GM19397 (cell line): ENCODE measurements around the gene ZBTB7B.

ENCODE experiments used
- ATAC-seq: cut with Tn5 transposase; IDR thresholded peaks from one replicate; pipeline ENCODE4 v1.9.1; 2021; ENCODE audit warnings: mild to moderate bottlenecking, moderate library complexity; ENCODE audit not compliant: unreplicated experiment

Gene ZBTB7B

GRCh38 chr1:155015527-155016230 lies 13.1 kb downstream of the ZBTB7B start:
- no peak for ATAC-seq

- no peak for ATAC-seq
Measured at GRCh38 chr1:155016231-155016831, 13.7 kb downstream of the ZBTB7B start.

- peak; percentile 76 for ATAC-seq
Measured at GRCh38 chr1:155017041-155017945, 14.7 kb downstream of the ZBTB7B start.

- ATAC-seq, result no peak
Measured at GRCh38 chr1:155017946-155018316, 15.3 kb downstream of the ZBTB7B start.

- ATAC-seq, result no peak
Measured at GRCh38 chr1:155018617-155019348, 16.2 kb downstream of the ZBTB7B start.

- ATAC-seq, result no peak
Measured at GRCh38 chr1:155019377-155020245, 17.0 kb downstream of the ZBTB7B start.

- ATAC-seq, result no peak
Measured at GRCh38 chr1:155022136-155022926, 19.7 kb downstream of the ZBTB7B start.

GRCh38 chr1:155022927-155023236 lies 20.3 kb downstream of the ZBTB7B start:
- no peak for ATAC-seq

GRCh38 chr1:155023627-155024026 lies 21.0 kb downstream of the ZBTB7B start:
- ATAC-seq, result no peak

GRCh38 chr1:155024315-155024714 lies 21.7 kb downstream of the ZBTB7B start:
- ATAC-seq, result no peak

- ATAC-seq, result no peak
Measured at GRCh38 chr1:155026154-155026553, 23.6 kb downstream of the ZBTB7B start.

- no peak for ATAC-seq
Measured at GRCh38 chr1:155026588-155026987, 24.0 kb downstream of the ZBTB7B start.

GRCh38 chr1:155029513-155030242 lies 27.1 kb downstream of the ZBTB7B start:
- ATAC-seq, result no peak

- ATAC-seq, result no peak
Measured at GRCh38 chr1:155030243-155030795, 27.7 kb downstream of the ZBTB7B start.

- no peak for ATAC-seq
Measured at GRCh38 chr1:155030899-155031298, 28.3 kb downstream of the ZBTB7B start.

- ATAC-seq, result no peak
Measured at GRCh38 chr1:155032886-155033285, 30.3 kb downstream of the ZBTB7B start.

- no peak for ATAC-seq
Measured at GRCh38 chr1:155033524-155033923, 30.9 kb downstream of the ZBTB7B start, which contains the start of the genes DCST1 and DCST2. DCST1 (plus strand) TSS chr1:155033824; CDS start chr1:155034037, 213 bp downstream. DCST2 (minus strand) TSS chr1:155033781; CDS start chr1:155033701, 80 bp downstream.
